Lung (tissue), 12 donors: ENCODE measurements around the gene CYSTM1. TPM values are rescaled to one million over a fixed set of nuclear protein-coding genes. Genes with fewer than 3 reads are reported as not detected.

Experiments used
- ATAC-seq: fragments of 200-7000 bp; cut with Tn5 transposase; one replicate; pipeline ENCODE4 v1.9.1; 2020; ENCODE audit warnings: moderate number of reproducible peaks; ENCODE audit not compliant: insufficient read depth, low FRiP score
- DNase-seq, 3 donors: peaks; one replicate each; pipeline ENCODE4 v3.0.0-alpha.2; 2013 to 2017
- H3K27ac ChIP-seq, 2 donors: one replicate each; pipeline ENCODE4 v1.5.1; 2013; ENCODE audit warnings: mild to moderate bottlenecking in 2 of 2, moderate library complexity in 2 of 2, control low read depth in 1 of 2, inconsistent platforms in 1 of 2, low read depth in 1 of 2, low read length in 1 of 2
- H3K27me3 ChIP-seq, 3 donors: one replicate each; pipeline ENCODE4 v1.5.1; 2013; ENCODE audit warnings: low read length in 2 of 3; ENCODE audit not compliant: control insufficient read depth in 3 of 3, insufficient read depth in 3 of 3
- H3K36me3 ChIP-seq, 4 donors: one replicate each; pipeline ENCODE4 v1.5.1; 2013; ENCODE audit warnings: low read length in 4 of 4, mild to moderate bottlenecking in 1 of 4, moderate library complexity in 1 of 4; ENCODE audit not compliant: control insufficient read depth in 4 of 4, insufficient read depth in 4 of 4
- H3K4me1 ChIP-seq, 5 donors: one replicate each; pipeline ENCODE4 v1.5.1; 2013; ENCODE audit warnings: low read length in 5 of 5, mild to moderate bottlenecking in 2 of 5, moderate library complexity in 1 of 5; ENCODE audit not compliant: control insufficient read depth in 5 of 5, insufficient read depth in 5 of 5
- H3K4me3 ChIP-seq: one replicate; pipeline ENCODE4 v1.5.1; 2013; ENCODE audit warnings: mild to moderate bottlenecking, control low read depth, moderate library complexity
- H3K9ac ChIP-seq, 2 donors: one replicate each; pipeline ENCODE4 v1.5.1; 2013; ENCODE audit warnings: low read length in 2 of 2, control low read depth in 1 of 2; ENCODE audit not compliant: insufficient read depth in 1 of 2
- H3K9me3 ChIP-seq, 4 donors: one replicate each; pipeline ENCODE4 v1.5.1; 2013; ENCODE audit warnings: low read length in 3 of 4, mild to moderate bottlenecking in 1 of 4, moderate library complexity in 1 of 4; ENCODE audit not compliant: control insufficient read depth in 4 of 4, insufficient read depth in 3 of 4
- CTCF ChIP-seq: IDR thresholded peaks from 2 replicates; pipeline ENCODE4 v1.5.1; 2012; ENCODE audit warnings: mild to moderate bottlenecking; ENCODE audit errors: control extremely low read depth, extremely low read depth
- WGBS, 2 donors: extraction: QIAGEN DNeasy Blood & Tissue Kit; methylation state at CpG; one replicate each; pipeline ENCODE4 v1.1.7; 2013; 5-methylcytosine and 5-hydroxymethylcytosine counted together
- polyA plus RNA-seq, 2 donors: library from polyadenylated mRNA; stranded (reverse); fragments of 200-250 nt; gene quantifications; one replicate each; pipeline ENCODE4 v1.2.1, GENCODE V29; 2013
- total RNA-seq, 2 donors: library from RNA; depleted of rRNA in 1 of 2; stranded (reverse); fragments of >200 nt in 1 of 2; gene quantifications; one replicate each; pipeline ENCODE4 v1.2.1, GENCODE V29; 2014 to 2021
- donor health status: control.
- donor health status: control.
- donor health status: Bipolar disorder and iron deficiency.
- donor health status: healthy.
- donor health status: DM: yes; HTN: yes; CAD: no.

Gene CYSTM1
- total and polyA plus RNA-seq, 4 donors, result 37.1 to 274 (median 107) TPM

GRCh38 chr5:140142856-140143255 lies 32.1 kb upstream of the CYSTM1 start:
- Histone ChIP-seq H3K4me3 (no peak overlapping the region), H3K4me1 (peaks cover 0 to 23% (median 5%) of the 10 kb centered on the region in 5 donors), H3K9me3 (no peaks in the 10 kb centered on the region), H3K27me3 (peaks cover 0 to 26% (median 22%) of the 10 kb centered on the region in 3 donors), H3K36me3 (no peaks in the 10 kb centered on the region), H3K9ac (no peak overlapping the region), H3K27ac (no peak overlapping the region)
- no peak for TF ChIP-seq CTCF
- no peak for DNase-seq
- 92 to 95% methylated on average over 7 of the region's 7 CpGs for WGBS, 2 donors
- no peak for ATAC-seq

GRCh38 chr5:140143521-140144258 lies 31.3 kb upstream of the CYSTM1 start:
- 98 to 100% methylated on average over 3 of the region's 3 CpGs for WGBS, 2 donors
- H3K36me3 ChIP-seq, result no peaks in the 10 kb centered on the region
- no peak overlapping the region for H3K9ac ChIP-seq
- DNase-seq (no peak), ATAC-seq (no peak)
- no peak for TF ChIP-seq CTCF
- no peaks in the 10 kb centered on the region for H3K9me3 ChIP-seq
- H3K4me3 ChIP-seq, result no peak overlapping the region
- H3K27ac ChIP-seq, result no peak overlapping the region
- peaks cover 0 to 33% (median 29%) of the 10 kb centered on the region in 3 donors for H3K27me3 ChIP-seq
- H3K4me1 ChIP-seq, result peaks cover 0 to 20% (median 5%) of the 10 kb centered on the region in 5 donors

GRCh38 chr5:140145256-140145655 lies 29.7 kb upstream of the CYSTM1 start:
- no peaks in the 10 kb centered on the region for H3K9me3 ChIP-seq
- no peak overlapping the region for H3K9ac ChIP-seq
- H3K4me3 ChIP-seq, result no peak overlapping the region
- H3K27me3 ChIP-seq, result peaks cover 0 to 33% (median 29%) of the 10 kb centered on the region in 3 donors
- DNase-seq (no peak), ATAC-seq (no peak)
- 76 to 82% methylated on average over 3 of the region's 3 CpGs for WGBS, 2 donors
- no peak overlapping the region for H3K27ac ChIP-seq
- H3K4me1 ChIP-seq, result peaks cover 0 to 20% (median 5%) of the 10 kb centered on the region in 5 donors
- TF ChIP-seq CTCF, result no peak
- no peaks in the 10 kb centered on the region for H3K36me3 ChIP-seq
